ENCODE data around the gene CRYGS. TPM values are rescaled to one million over a fixed set of nuclear protein-coding genes. Genes with fewer than 3 reads are reported as not detected.
A peak's percentile ranks its signal among the peaks of the same experiment; 100 is the strongest.

CRYGS gene
- total RNA-seq, 2 experiments from 2014 or later, result 1.4 to 2.6 TPM

GRCh38 chr3:186567072-186567921, 23.1 kb upstream of the CRYGS start, which contains the start of gene TBCCD1:
TSS of gene TBCCD1 (minus strand) at chr3:186567339. CDS start at chr3:186564329, 3,010 bp downstream.
- intact Hi-C loops (cut with micrococcal nuclease), result no loop called here
- H3K4me1 Mint-ChIP-seq (ENCODE audit: low read depth), result peaks cover 52% of the 10 kb centered on the region

GRCh38 chr3:186566772-186567071, 22.5 kb upstream of the CRYGS start:
- intact Hi-C loops (cut with micrococcal nuclease), result no loop called here
- H3K27ac Mint-ChIP-seq, result peak overlapping the region; percentile 85
- H3K36me3 Mint-ChIP-seq (ENCODE audit: low read depth), result peaks cover 16% of the 10 kb centered on the region
- CTCF ChIA-PET, result interaction anchor here (0.7 to 10.4 kb wide), 5 partner anchors 11 to 623 kb away, joined by 3 to 113 read pairs (median 5); partner anchors contain the start of gene AHSG
- TF ChIP-seq CTCF (IDR thresholded peaks at IDR 0.05), result no peak
- H3K4me1 Mint-ChIP-seq (ENCODE audit: low read depth), result peaks cover 52% of the 10 kb centered on the region
- H3K9me3 Mint-ChIP-seq, result no peaks in the 10 kb centered on the region
- no peak for ATAC-seq
- DNase-seq, result no peak
- H3K27me3 Mint-ChIP-seq, result no peaks in the 10 kb centered on the region
- peak overlapping the region; percentile 93 for H3K4me3 Mint-ChIP-seq
- POLR2A ChIA-PET, result interaction anchor here (0.7 to 9.8 kb wide), 6 partner anchors 10 to 414 kb away, joined by 3 to 103 read pairs (median 4); partner anchors contain the start of gene EIF4A2

More at GRCh38 chr3:186567072-186567921, 23.1 kb upstream of the CRYGS start, which contains the start of gene TBCCD1:
- no peak for TF ChIP-seq CTCF (IDR thresholded peaks at IDR 0.05)
- peak within 1 kb of the TSS; percentile 93 for H3K4me3 Mint-ChIP-seq
- ATAC-seq (peak; percentile 59), DNase-seq (peak; percentile 92)
- ChIA-PET CTCF (interaction anchor here (0.7 to 10.4 kb wide), 4 partner anchors 10 to 48 kb away, joined by 3 to 113 read pairs (median 8); partner anchors contain the start of gene AHSG), POLR2A (interaction anchor here (0.7 to 9.8 kb wide), 11 partner anchors 10 to 630 kb away, joined by 3 to 103 read pairs (median 3); partner anchors contain the start of genes EIF4A2 and TRA2B)
- H3K27me3 Mint-ChIP-seq, result no peaks in the 10 kb centered on the region
- peaks cover 11% of the 10 kb centered on the region for H3K36me3 Mint-ChIP-seq (ENCODE audit: low read depth)
- H3K9me3 Mint-ChIP-seq, result no peaks in the 10 kb centered on the region
- H3K27ac Mint-ChIP-seq, result peak within 1 kb of the TSS; percentile 94

- H3K4me1 Mint-ChIP-seq (ENCODE audit: low read depth), result peaks cover 56% of the 10 kb centered on the region
- TF ChIP-seq CTCF (IDR thresholded peaks at IDR 0.05), result no peak
- intact Hi-C loops (cut with micrococcal nuclease), result no loop called here
- no peak overlapping the region for H3K27ac Mint-ChIP-seq
- H3K36me3 Mint-ChIP-seq (ENCODE audit: low read depth), result peaks cover 24% of the 10 kb centered on the region
- POLR2A ChIA-PET, result interaction anchor here (9.8 kb wide), 1 partner anchor 220 kb away, joined by 103 read pairs; the partner anchor contains the start of gene EIF4A2
- H3K4me3 Mint-ChIP-seq, result no peak overlapping the region
- H3K9me3 Mint-ChIP-seq, result no peaks in the 10 kb centered on the region
- DNase-seq, result no peak
- H3K27me3 Mint-ChIP-seq, result no peaks in the 10 kb centered on the region
- CTCF ChIA-PET, result interaction anchor here (2.6 to 10.4 kb wide), 2 partner anchors 24 to 51 kb away, joined by 16 to 113 read pairs; partner anchors contain the start of gene AHSG
- ATAC-seq, result no peak
Measured at GRCh38 chr3:186564586-186564985, 20.4 kb upstream of the CRYGS start.

- no peak for TF ChIP-seq CTCF (IDR thresholded peaks at IDR 0.05)
- Mint-ChIP-seq H3K4me1 (ENCODE audit: low read depth) (no peaks in the 10 kb centered on the region), H3K36me3 (ENCODE audit: low read depth) (peaks cover 37% of the 10 kb centered on the region), H3K27ac (peak overlapping the region; percentile 7), H3K9me3 (no peaks in the 10 kb centered on the region), H3K4me3 (no peak overlapping the region), H3K27me3 (no peaks in the 10 kb centered on the region)
- POLR2A ChIA-PET, result interaction anchor here (1.1 kb wide), 1 partner anchor 12 kb away, joined by 10 read pairs; no protein-coding TSS in a partner anchor
- DNase-seq, result no peak
- intact Hi-C loops (cut with micrococcal nuclease), result no loop called here
- CTCF ChIA-PET, result interaction anchor here (1.4 to 4.8 kb wide), 2 partner anchors 12 to 65 kb away, joined by 3 to 34 read pairs; no protein-coding TSS in a partner anchor
- no peak for ATAC-seq
Measured at GRCh38 chr3:186552408-186553031, 8.3 kb upstream of the CRYGS start.
